HG03045 (cell line): ENCODE results near the gene FEV.
"Not testable (repeated sequence)": the region's sequence is repeated elsewhere in the genome, so short reads cannot be mapped to it uniquely, and the experiment has no call there.

Experiments
- ATAC-seq: cut with Tn5 transposase; IDR thresholded peaks from one replicate; pipeline ENCODE4 v1.9.1; 2021; ENCODE audit warnings: mild to moderate bottlenecking, moderate library complexity; ENCODE audit not compliant: unreplicated experiment

Gene FEV

GRCh38 chr2:218946621-218947020, 38.4 kb downstream of the FEV start:
- no peak for ATAC-seq

- no peak for ATAC-seq
Measured at GRCh38 chr2:218944759-218945404, 40.1 kb downstream of the FEV start.

- not testable (repeated sequence) for ATAC-seq
Measured at GRCh38 chr2:218931751-218932150, 53.2 kb downstream of the FEV start.
